ENCODE data around the gene BAG5.

BAG5 gene

DNA sequence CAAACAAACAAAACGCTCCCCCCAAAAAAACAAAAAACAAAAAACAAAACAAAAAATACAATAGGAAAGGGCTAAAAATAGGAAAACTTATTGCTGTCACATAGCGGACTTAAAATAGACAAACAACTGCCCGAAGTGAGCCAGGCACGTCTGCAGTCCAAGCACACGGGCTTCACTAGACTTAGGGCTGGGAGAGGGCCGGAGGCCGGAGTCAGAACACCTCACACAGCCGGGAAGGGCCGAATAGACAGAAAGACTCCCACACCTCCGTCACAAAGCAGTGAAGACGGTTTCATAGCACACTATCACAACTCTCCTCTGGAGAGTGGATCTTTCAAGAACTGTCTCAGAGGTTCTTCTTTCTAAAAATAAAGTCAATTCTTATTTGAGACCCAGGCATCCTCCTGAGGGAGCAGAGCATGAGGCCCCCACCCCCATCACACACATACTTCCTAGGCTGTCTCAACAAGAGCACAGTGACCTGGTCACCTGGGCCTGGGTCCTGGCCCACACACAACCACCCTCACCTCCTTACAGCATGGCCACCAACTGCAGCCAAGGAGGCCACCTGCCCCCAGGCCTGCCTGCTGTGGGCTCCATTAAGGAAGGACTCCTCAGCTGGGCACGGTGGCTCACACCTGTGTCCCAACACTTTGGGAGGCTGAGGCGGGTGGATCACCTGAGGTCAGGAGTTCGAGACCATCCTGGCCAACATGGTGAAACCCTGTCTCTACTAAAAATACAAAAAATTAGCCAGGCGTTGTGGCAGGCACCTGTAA is 6.7 kb downstream of the BAG5 start:
- no peak overlapping the region for H3K9ac ChIP-seq (ENCODE audit: low read depth, low read length, poor library complexity)
- H3K18ac ChIP-seq (ENCODE audit: low read length): no peak overlapping the region
- H4K91ac ChIP-seq (ENCODE audit: low read depth, low read length, poor library complexity): no peak overlapping the region
- H2AFZ ChIP-seq (ENCODE audit: low read length): no peak overlapping the region
- peaks cover 0 to 9% of the 10 kb centered on the region in 2 donors for H3K4me1 ChIP-seq (ENCODE audit: control insufficient read depth in 2 of 2, insufficient read depth in 1 of 2, low read depth in 1 of 2, low read length in 2 of 2)
- DNase-seq (ENCODE audit: low spot score): no peak
- H3K27me3 ChIP-seq (ENCODE audit: control insufficient read depth in 3 of 3, insufficient read depth in 3 of 3, low read depth in 1 of 3, low read length in 3 of 3): no peaks in the 10 kb centered on the region
- no peak overlapping the region for H2BK120ac ChIP-seq (ENCODE audit: low read depth, low read length)
- no peak overlapping the region for H3K4ac ChIP-seq (ENCODE audit: low read length)
- no peaks in the 10 kb centered on the region for H3K9me3 ChIP-seq (replicated peaks in 1 of 2; ENCODE audit: control insufficient read depth in 2 of 2, insufficient read depth in 1 of 2, low read depth in 1 of 2, low read length in 2 of 2)
- H3K79me1 ChIP-seq (ENCODE audit: low read depth, low read length): peaks cover 5% of the 10 kb centered on the region
- H3K36me3 ChIP-seq (replicated peaks in 1 of 2; ENCODE audit: control insufficient read depth in 2 of 2, insufficient read depth in 2 of 2, low read length in 2 of 2): peaks cover 8 to 48% of the 10 kb centered on the region in 2 donors
- H3K14ac ChIP-seq (ENCODE audit: low read length): no peak overlapping the region
- no peak overlapping the region for H2AK5ac ChIP-seq (ENCODE audit: low read depth, low read length)
- H3K4me3 ChIP-seq (ENCODE audit: low read length in 2 of 2): no peak overlapping the region
- no peak overlapping the region for H2BK15ac ChIP-seq (ENCODE audit: low read length)
- H4K8ac ChIP-seq (ENCODE audit: low read depth, low read length): no peak overlapping the region
- H2BK12ac ChIP-seq (ENCODE audit: low read length): no peak overlapping the region
- no CpG with 5 or more reads among the region's 15 CpGs for WGBS, 2 donors (ENCODE audit: extremely low coverage in 2 of 2, insufficient read length in 2 of 2, insufficient replicate concordance in 1 of 2)
- no peak overlapping the region for H3K27ac ChIP-seq (replicated peaks; ENCODE audit: low read length)
- no peak overlapping the region for H3K23ac ChIP-seq (ENCODE audit: low read depth, low read length, poor library complexity)
- no peak overlapping the region for H2BK5ac ChIP-seq (ENCODE audit: low read length)
- H3K4me2 ChIP-seq (ENCODE audit: insufficient read depth, low read length, poor library complexity, severe bottlenecking): no peak overlapping the region

DNA sequence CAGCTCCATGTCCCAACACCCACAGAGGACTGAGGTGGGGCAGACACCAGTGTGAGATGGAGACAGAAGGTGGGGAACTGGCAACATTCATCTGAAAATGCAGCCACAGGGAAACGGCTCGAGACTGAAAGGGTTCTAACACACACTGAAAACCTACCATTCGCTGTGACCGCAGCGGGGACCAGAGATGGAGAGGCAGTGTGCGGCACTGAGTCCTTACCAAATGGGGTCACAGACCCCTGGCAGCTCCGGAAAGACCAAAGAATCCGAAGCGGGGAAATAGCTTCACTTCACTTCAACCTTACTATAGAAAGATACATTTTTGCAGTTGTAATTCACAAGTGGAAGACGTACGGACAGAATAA is 9.6 kb downstream of the BAG5 start:
- Histone ChIP-seq H3K23ac (ENCODE audit: low read depth, low read length, poor library complexity) (no peak overlapping the region), H4K8ac (ENCODE audit: low read depth, low read length) (no peak overlapping the region), H3K79me1 (ENCODE audit: low read depth, low read length) (peaks cover 4% of the 10 kb centered on the region)

DNA sequence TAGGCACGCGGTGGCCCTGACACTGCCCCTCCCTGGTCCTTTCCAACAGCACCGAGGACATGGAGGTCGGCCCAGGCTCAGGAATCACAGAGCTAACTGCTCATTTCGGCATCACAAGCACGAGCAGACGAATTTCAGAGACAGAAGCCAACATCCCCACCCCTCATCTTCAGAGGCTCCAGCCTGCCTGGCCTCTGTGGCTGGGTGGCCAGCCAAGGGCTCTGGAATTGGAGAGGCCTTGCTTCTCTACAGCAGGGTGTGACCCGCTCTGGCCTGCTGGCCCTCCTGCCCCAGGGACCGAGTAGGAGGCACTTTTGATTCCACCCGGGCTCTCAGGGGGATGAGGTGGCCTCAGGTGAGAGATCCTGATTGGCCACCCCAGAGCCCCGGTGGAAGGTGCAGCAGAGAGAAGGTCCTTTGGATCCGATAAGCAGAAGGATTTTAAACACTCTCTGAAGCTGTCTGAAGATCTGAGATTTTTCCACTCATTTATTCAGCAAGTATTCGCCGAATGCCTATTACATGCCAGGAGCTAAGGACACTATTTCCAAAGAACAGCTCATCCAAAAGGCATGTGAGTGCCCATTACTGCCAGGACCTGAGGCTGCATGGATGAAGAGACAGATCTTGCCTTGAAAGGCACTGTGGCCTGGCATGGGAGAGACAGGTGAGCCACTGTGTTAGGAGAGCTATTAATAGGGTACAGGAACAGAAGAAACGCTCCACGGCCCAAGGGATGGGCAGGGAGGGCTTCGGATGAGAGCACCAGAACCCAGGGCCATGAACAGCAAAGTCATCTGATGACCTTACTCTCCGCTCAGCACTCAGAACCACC is 10.2 kb downstream of the BAG5 start:
- Histone ChIP-seq H3K27me3 (ENCODE audit: control insufficient read depth in 3 of 3, insufficient read depth in 3 of 3, low read depth in 1 of 3, low read length in 3 of 3) (no peaks in the 10 kb centered on the region), H2BK12ac (ENCODE audit: low read length) (peak overlapping the region; percentile 58), H3K23ac (ENCODE audit: low read depth, low read length, poor library complexity) (no peak overlapping the region), H3K27ac (replicated peaks; ENCODE audit: low read length) (no peak overlapping the region), H3K9ac (ENCODE audit: low read depth, low read length, poor library complexity) (peak overlapping the region; percentile 32), H3K4ac (ENCODE audit: low read length) (no peak overlapping the region), H3K4me1 (ENCODE audit: control insufficient read depth in 2 of 2, insufficient read depth in 1 of 2, low read depth in 1 of 2, low read length in 2 of 2) (peaks cover 6 to 10% of the 10 kb centered on the region in 2 donors), H2AFZ (ENCODE audit: low read length) (no peak overlapping the region), H3K14ac (ENCODE audit: low read length) (no peak overlapping the region), H3K79me1 (ENCODE audit: low read depth, low read length) (peaks cover 6% of the 10 kb centered on the region), H2BK15ac (ENCODE audit: low read length) (no peak overlapping the region), H3K36me3 (replicated peaks in 1 of 2; ENCODE audit: control insufficient read depth in 2 of 2, insufficient read depth in 2 of 2, low read length in 2 of 2) (peaks cover 0 to 14% of the 10 kb centered on the region in 2 donors), H2AK5ac (ENCODE audit: low read depth, low read length) (no peak overlapping the region), H2BK5ac (ENCODE audit: low read length) (peak overlapping the region; percentile 48), H3K9me3 (replicated peaks in 1 of 2; ENCODE audit: control insufficient read depth in 2 of 2, insufficient read depth in 1 of 2, low read depth in 1 of 2, low read length in 2 of 2) (no peaks in the 10 kb centered on the region), H2BK120ac (ENCODE audit: low read depth, low read length) (no peak overlapping the region), H4K8ac (ENCODE audit: low read depth, low read length) (no peak overlapping the region), H3K4me3 (ENCODE audit: low read length in 2 of 2) (no peak overlapping the region), H3K18ac (ENCODE audit: low read length) (no peak overlapping the region), H4K91ac (ENCODE audit: low read depth, low read length, poor library complexity) (no peak overlapping the region), H3K4me2 (ENCODE audit: insufficient read depth, low read length, poor library complexity, severe bottlenecking) (no peak overlapping the region)
- no peak for DNase-seq (ENCODE audit: low spot score)
- WGBS, 2 donors (ENCODE audit: extremely low coverage in 2 of 2, insufficient read length in 2 of 2, insufficient replicate concordance in 1 of 2): no CpG with 5 or more reads among the region's 18 CpGs

More for the DNA sequence above, 9.6 kb downstream of the BAG5 start:
- Histone ChIP-seq H2AK5ac (ENCODE audit: low read depth, low read length) (no peak overlapping the region), H3K18ac (ENCODE audit: low read length) (no peak overlapping the region), H3K4me2 (ENCODE audit: insufficient read depth, low read length, poor library complexity, severe bottlenecking) (no peak overlapping the region), H4K91ac (ENCODE audit: low read depth, low read length, poor library complexity) (no peak overlapping the region), H2BK120ac (ENCODE audit: low read depth, low read length) (no peak overlapping the region), H3K9me3 (replicated peaks in 1 of 2; ENCODE audit: control insufficient read depth in 2 of 2, insufficient read depth in 1 of 2, low read depth in 1 of 2, low read length in 2 of 2) (no peaks in the 10 kb centered on the region), H3K4ac (ENCODE audit: low read length) (no peak overlapping the region), H3K9ac (ENCODE audit: low read depth, low read length, poor library complexity) (no peak overlapping the region), H3K36me3 (replicated peaks in 1 of 2; ENCODE audit: control insufficient read depth in 2 of 2, insufficient read depth in 2 of 2, low read length in 2 of 2) (peaks cover 0 to 19% of the 10 kb centered on the region in 2 donors), H3K4me1 (ENCODE audit: control insufficient read depth in 2 of 2, insufficient read depth in 1 of 2, low read depth in 1 of 2, low read length in 2 of 2) (peaks cover 6 to 10% of the 10 kb centered on the region in 2 donors), H3K14ac (ENCODE audit: low read length) (no peak overlapping the region), H3K4me3 (ENCODE audit: low read length in 2 of 2) (no peak overlapping the region), H2AFZ (ENCODE audit: low read length) (no peak overlapping the region), H2BK12ac (ENCODE audit: low read length) (no peak overlapping the region), H3K27me3 (ENCODE audit: control insufficient read depth in 3 of 3, insufficient read depth in 3 of 3, low read depth in 1 of 3, low read length in 3 of 3) (no peaks in the 10 kb centered on the region), H2BK5ac (ENCODE audit: low read length) (peak overlapping the region; percentile 6), H2BK15ac (ENCODE audit: low read length) (no peak overlapping the region), H3K27ac (replicated peaks; ENCODE audit: low read length) (no peak overlapping the region)
- WGBS, 2 donors (ENCODE audit: extremely low coverage in 2 of 2, insufficient read length in 2 of 2, insufficient replicate concordance in 1 of 2): no CpG with 5 or more reads among the region's 11 CpGs
- DNase-seq (ENCODE audit: low spot score): no peak

DNA sequence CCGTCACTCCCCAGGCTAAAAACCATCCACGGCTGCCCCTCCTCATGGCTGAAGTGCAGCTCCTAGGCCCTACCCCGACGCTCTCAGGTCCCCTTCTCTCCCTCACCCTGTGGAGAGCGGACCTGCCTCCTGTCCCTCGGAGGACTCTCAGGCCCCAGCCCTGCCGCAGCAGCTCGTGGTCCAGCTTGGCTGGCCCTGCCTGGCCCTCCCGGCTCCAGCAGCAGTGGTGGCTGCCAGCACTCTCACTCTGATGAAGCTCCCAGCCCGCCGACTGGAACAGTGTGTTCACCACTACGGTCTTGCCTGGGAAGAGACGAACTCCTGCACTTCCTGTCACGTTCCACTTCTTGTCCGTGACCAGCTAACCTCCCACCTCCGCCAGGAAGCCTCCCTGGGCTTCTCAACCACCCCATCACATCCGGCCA is 11.1 kb downstream of the BAG5 start:
- Histone ChIP-seq H3K4me3 (ENCODE audit: low read length in 2 of 2) (no peak overlapping the region), H4K8ac (ENCODE audit: low read depth, low read length) (peak overlapping the region; percentile 89), H2AK5ac (ENCODE audit: low read depth, low read length) (peak overlapping the region; percentile 90), H3K4ac (ENCODE audit: low read length) (peak overlapping the region; percentile 66), H3K9ac (ENCODE audit: low read depth, low read length, poor library complexity) (peak overlapping the region; percentile 32), H3K14ac (ENCODE audit: low read length) (peak overlapping the region; percentile 14), H3K18ac (ENCODE audit: low read length) (peak overlapping the region; percentile 76), H2BK5ac (ENCODE audit: low read length) (peak overlapping the region; percentile 94), H3K23ac (ENCODE audit: low read depth, low read length, poor library complexity) (peak overlapping the region; percentile 73), H2BK15ac (ENCODE audit: low read length) (peak overlapping the region; percentile 43), H3K27ac (replicated peaks; ENCODE audit: low read length) (no peak overlapping the region), H2BK120ac (ENCODE audit: low read depth, low read length) (peak overlapping the region; percentile 61), H3K36me3 (replicated peaks in 1 of 2; ENCODE audit: control insufficient read depth in 2 of 2, insufficient read depth in 2 of 2, low read length in 2 of 2) (peaks cover 0 to 5% of the 10 kb centered on the region in 2 donors), H2AFZ (ENCODE audit: low read length) (no peak overlapping the region), H3K4me1 (ENCODE audit: control insufficient read depth in 2 of 2, insufficient read depth in 1 of 2, low read depth in 1 of 2, low read length in 2 of 2) (peaks cover 6 to 10% of the 10 kb centered on the region in 2 donors), H3K4me2 (ENCODE audit: insufficient read depth, low read length, poor library complexity, severe bottlenecking) (no peak overlapping the region), H4K91ac (ENCODE audit: low read depth, low read length, poor library complexity) (no peak overlapping the region), H3K9me3 (replicated peaks in 1 of 2; ENCODE audit: control insufficient read depth in 2 of 2, insufficient read depth in 1 of 2, low read depth in 1 of 2, low read length in 2 of 2) (no peaks in the 10 kb centered on the region), H2BK12ac (ENCODE audit: low read length) (peak overlapping the region; percentile 84), H3K79me1 (ENCODE audit: low read depth, low read length) (peaks cover 7% of the 10 kb centered on the region), H3K27me3 (ENCODE audit: control insufficient read depth in 3 of 3, insufficient read depth in 3 of 3, low read depth in 1 of 3, low read length in 3 of 3) (no peaks in the 10 kb centered on the region)
- no peak for DNase-seq (ENCODE audit: low spot score)
- WGBS, 2 donors (ENCODE audit: extremely low coverage in 2 of 2, insufficient read length in 2 of 2, insufficient replicate concordance in 1 of 2): no CpG with 5 or more reads among the region's 17 CpGs

All from neuronal stem cell (in vitro differentiated cells).